Adipocyte (in vitro differentiated cells): ENCODE data around the gene PDLIM4.

ENCODE experiments used
- DNase-seq: peaks from one replicate; pipeline ENCODE4 v3.0.0-alpha.2; 2015; ENCODE audit warnings: low read depth
- H3K27me3 ChIP-seq: replicated peaks from 2 replicates; pipeline ENCODE4 v1.7.0; 2013; ENCODE audit warnings: mild to moderate bottlenecking, low read length, moderate library complexity; ENCODE audit not compliant: control insufficient read depth, insufficient read depth
- H3K36me3 ChIP-seq: 2 replicates; pipeline ENCODE4 v1.7.0; 2013; ENCODE audit warnings: low read length, mild to moderate bottlenecking, moderate library complexity; ENCODE audit not compliant: control insufficient read depth, insufficient read depth, severe bottlenecking
- H3K4me1 ChIP-seq: 2 replicates; pipeline ENCODE4 v1.7.0; 2013; ENCODE audit warnings: mild to moderate bottlenecking, low read length, moderate library complexity; ENCODE audit not compliant: control insufficient read depth, insufficient read depth
- H3K4me3 ChIP-seq: 2 replicates; pipeline ENCODE4 v1.7.0; 2013; ENCODE audit warnings: mild to moderate bottlenecking, low read length, moderate library complexity
- H3K9ac ChIP-seq: 2 replicates; pipeline ENCODE4 v1.7.0; 2013; ENCODE audit warnings: mild to moderate bottlenecking, low read length, moderate library complexity
- H3K9me3 ChIP-seq: 2 replicates; pipeline ENCODE4 v1.7.0; 2013; ENCODE audit warnings: mild to moderate bottlenecking, low read length, moderate library complexity; ENCODE audit not compliant: control insufficient read depth

Gene PDLIM4

GRCh38 chr5:132271251-132272246 lies 14.1 kb downstream of the PDLIM4 start:
- no peak for DNase-seq
- H3K36me3 ChIP-seq: peaks cover 35% of the 10 kb centered on the region
- peaks cover 13% of the 10 kb centered on the region for H3K4me1 ChIP-seq
- no peak overlapping the region for H3K4me3 ChIP-seq
- no peaks in the 10 kb centered on the region for H3K9me3 ChIP-seq
- H3K27me3 ChIP-seq: no peaks in the 10 kb centered on the region
- H3K9ac ChIP-seq: no peak overlapping the region

DNA sequence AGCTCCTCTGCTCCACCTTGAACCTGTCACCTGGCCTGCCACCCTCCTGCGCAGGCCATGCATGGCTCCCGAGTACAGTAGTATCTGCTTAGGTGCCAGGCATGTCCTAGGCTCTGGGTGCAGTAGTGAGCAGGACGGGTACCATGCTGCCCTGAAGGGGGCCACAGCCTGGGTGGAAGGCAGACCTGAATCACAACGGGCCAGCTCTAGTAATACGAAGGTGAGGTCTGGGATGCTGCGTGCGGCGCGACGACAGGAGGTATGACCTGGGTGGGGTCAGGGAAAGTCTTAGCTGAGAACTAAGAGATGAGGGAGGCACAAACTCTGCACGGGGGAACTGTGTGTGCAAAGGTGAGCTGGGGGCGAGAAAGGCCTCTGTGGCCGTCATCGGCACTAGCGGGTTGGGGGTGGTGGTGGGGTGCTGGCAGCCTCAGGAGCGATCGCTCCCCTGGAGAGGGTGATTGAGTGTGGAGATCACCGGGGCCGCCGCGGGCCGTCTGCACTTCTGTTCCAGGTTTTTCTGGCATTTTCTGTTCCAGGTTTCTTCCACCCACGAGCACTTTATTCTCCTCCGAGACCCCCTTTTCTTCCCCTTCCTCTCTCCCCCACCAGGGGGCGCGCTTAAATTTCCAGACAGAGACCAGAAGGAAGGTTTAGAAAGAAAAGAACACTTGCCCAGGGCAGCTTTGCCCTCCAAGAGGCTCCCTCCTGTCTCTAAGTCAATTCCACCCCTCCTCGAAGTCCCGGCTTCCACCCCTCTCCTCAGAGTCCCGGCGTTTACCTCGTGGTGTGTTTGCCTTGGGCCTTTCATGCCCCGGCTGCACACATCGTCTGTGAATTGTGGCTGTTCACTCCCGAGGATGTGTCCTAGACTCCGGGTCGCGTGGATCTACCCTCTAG lies 15.1 kb downstream of the PDLIM4 start:
- Histone ChIP-seq H3K36me3 (peaks cover 25% of the 10 kb centered on the region), H3K9me3 (no peaks in the 10 kb centered on the region), H3K27me3 (no peaks in the 10 kb centered on the region), H3K4me3 (no peak overlapping the region), H3K4me1 (peaks cover 13% of the 10 kb centered on the region), H3K9ac (no peak overlapping the region)
- DNase-seq: peak; percentile 78

DNA sequence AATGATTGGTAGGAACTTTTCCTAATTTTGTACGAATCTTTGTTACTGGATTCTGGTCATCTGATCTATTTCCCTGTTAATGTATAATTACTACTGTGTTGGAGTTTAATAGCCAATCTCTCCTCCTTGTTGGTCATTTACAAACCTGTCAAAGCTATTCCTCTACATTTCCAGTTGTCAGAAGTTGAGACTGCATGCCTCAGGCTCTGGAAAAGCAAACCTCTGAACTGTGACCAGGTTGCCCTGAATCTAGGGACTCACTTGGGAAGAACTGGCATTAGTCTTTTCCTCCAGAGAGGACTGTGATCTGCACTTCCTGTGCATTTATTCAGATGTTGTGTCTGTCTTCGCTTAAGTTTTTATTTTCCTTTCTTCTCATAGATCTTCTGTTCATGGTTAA lies 16.1 kb downstream of the PDLIM4 start:
- H3K9me3 ChIP-seq: no peaks in the 10 kb centered on the region
- H3K27me3 ChIP-seq: no peaks in the 10 kb centered on the region
- H3K4me1 ChIP-seq: peaks cover 10% of the 10 kb centered on the region
- no peak overlapping the region for H3K4me3 ChIP-seq
- DNase-seq: no peak
- peaks cover 19% of the 10 kb centered on the region for H3K36me3 ChIP-seq
- no peak overlapping the region for H3K9ac ChIP-seq

DNA sequence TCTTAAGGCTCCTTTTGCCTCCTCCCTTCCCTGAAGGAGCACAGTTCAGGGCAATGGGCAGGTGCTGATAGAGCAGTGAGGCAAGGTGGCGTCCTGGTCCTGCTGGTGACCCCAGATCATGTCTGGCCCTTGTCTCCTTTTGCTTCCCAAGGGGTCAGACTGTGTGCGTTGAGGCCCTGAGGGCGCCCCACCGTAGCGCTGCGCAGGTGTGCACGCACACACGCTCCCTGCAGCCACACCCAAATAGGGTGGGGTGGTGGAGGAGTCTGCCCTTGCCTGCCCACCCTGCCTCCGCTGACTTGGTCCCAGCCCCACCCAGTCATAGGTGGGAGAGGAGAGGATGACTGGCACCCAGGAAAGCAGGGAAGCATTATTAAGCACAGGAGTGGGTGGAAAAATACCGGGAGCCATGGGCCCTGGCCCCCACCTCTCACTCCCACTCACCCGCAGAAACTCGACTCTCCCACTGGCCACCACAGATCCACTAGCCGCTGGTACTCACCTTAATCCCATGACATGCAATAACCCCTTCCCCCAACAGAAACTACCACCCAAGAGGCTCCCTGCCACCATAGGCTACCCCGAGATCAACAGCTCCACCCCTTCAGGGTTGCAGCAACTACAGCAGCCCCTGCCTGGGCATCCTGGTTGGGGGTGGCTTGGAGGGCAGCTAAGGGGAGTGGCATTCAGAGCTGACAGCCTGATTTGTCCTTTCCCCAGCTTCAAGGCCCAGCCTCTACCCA lies 16.7 kb downstream of the PDLIM4 start:
- Histone ChIP-seq H3K27me3 (no peaks in the 10 kb centered on the region), H3K9me3 (no peaks in the 10 kb centered on the region), H3K4me1 (peaks cover 4% of the 10 kb centered on the region), H3K9ac (no peak overlapping the region), H3K36me3 (peaks cover 19% of the 10 kb centered on the region), H3K4me3 (no peak overlapping the region)
- DNase-seq: no peak

GRCh38 chr5:132275367-132276220 lies 18.1 kb downstream of the PDLIM4 start:
- Histone ChIP-seq H3K4me1 (no peaks in the 10 kb centered on the region), H3K36me3 (peaks cover 13% of the 10 kb centered on the region), H3K9me3 (no peaks in the 10 kb centered on the region), H3K4me3 (no peak overlapping the region), H3K27me3 (no peaks in the 10 kb centered on the region), H3K9ac (no peak overlapping the region)
- no peak for DNase-seq

- DNase-seq: no peak
- no peak overlapping the region for H3K4me3 ChIP-seq
- no peaks in the 10 kb centered on the region for H3K4me1 ChIP-seq
- H3K36me3 ChIP-seq: peaks cover 2% of the 10 kb centered on the region
- no peak overlapping the region for H3K9ac ChIP-seq
- no peaks in the 10 kb centered on the region for H3K9me3 ChIP-seq
- peaks cover 2% of the 10 kb centered on the region for H3K27me3 ChIP-seq
Observed at GRCh38 chr5:132277256-132277655, 19.8 kb downstream of the PDLIM4 start.

GRCh38 chr5:132277971-132278853 lies 20.7 kb downstream of the PDLIM4 start:
- Histone ChIP-seq H3K9me3 (no peaks in the 10 kb centered on the region), H3K9ac (no peak overlapping the region), H3K4me3 (no peak overlapping the region), H3K27me3 (peaks cover 2% of the 10 kb centered on the region), H3K36me3 (no peaks in the 10 kb centered on the region), H3K4me1 (no peaks in the 10 kb centered on the region)
- no peak for DNase-seq

DNA sequence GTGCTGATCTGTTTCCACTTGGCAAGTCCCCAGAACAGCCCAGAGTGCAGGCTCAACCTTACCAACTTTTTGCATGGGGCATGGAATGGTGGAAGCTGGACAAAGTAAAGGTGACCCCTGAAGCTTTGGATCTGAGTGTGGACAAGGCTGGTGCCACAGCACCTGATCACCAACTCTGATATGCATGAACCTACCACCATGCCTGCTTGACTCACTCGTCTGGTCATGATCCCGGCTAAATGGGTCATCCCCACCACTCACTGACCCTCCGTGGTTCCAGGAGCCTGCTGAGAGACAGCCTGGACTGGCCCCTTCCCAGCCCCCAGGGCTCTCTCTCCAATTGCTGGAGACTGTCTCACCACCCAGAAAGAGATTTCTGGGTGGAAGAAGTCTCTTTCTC lies 22.3 kb downstream of the PDLIM4 start:
- H3K9me3 ChIP-seq: no peaks in the 10 kb centered on the region
- no peak overlapping the region for H3K4me3 ChIP-seq
- no peaks in the 10 kb centered on the region for H3K36me3 ChIP-seq
- no peaks in the 10 kb centered on the region for H3K4me1 ChIP-seq
- no peak overlapping the region for H3K9ac ChIP-seq
- H3K27me3 ChIP-seq: peaks cover 2% of the 10 kb centered on the region
- DNase-seq: no peak

GRCh38 chr5:132280371-132281240 lies 23.1 kb downstream of the PDLIM4 start:
- H3K27me3 ChIP-seq: peaks cover 2% of the 10 kb centered on the region
- no peak overlapping the region for H3K4me3 ChIP-seq
- H3K9ac ChIP-seq: no peak overlapping the region
- H3K4me1 ChIP-seq: no peaks in the 10 kb centered on the region
- H3K36me3 ChIP-seq: no peaks in the 10 kb centered on the region
- DNase-seq: no peak
- no peaks in the 10 kb centered on the region for H3K9me3 ChIP-seq
